A549 (cell line): Measurements from ENCODE around the gene NELFE. TPM values are rescaled to one million over a fixed set of nuclear protein-coding genes. Genes with fewer than 3 reads are reported as not detected.

Experiments
- ATAC-seq, 2 experiments: fragments of 200-7000 bp in 1 of 2; fragments of >200 bp in 1 of 2; cut with Nextera tagmentation in 1 of 2; cut with Tn5 transposase in 1 of 2; 3 replicates each; pipeline versions ENCODE4 v1.8.0 to v1.9.1; 2018 to 2020; ENCODE audit warnings: mild to moderate bottlenecking in 1 of 2, moderate library complexity in 1 of 2
- CTCF ChIA-PET: fragments of 300-600 bp; sonication (Branson Sonifier 250); formaldehyde crosslinking; extraction: SDS; loops from one replicate; lab custom pipeline; 2021; ENCODE audit warnings: antibody characterized with exemption, inconsistent platforms; lab: Yijun Ruan, JAX
- POLR2A ChIA-PET: fragments of 350-600 bp; formaldehyde crosslinking; extraction: SDS; loops from one replicate; lab custom pipeline; 2021; ENCODE audit warnings: antibody characterized with exemption, inconsistent platforms; lab: Yijun Ruan, JAX
- DNase-seq, 2 experiments: peaks; one replicate each; pipeline versions ENCODE4 v3.0.0 to v3.0.0-alpha.2; 2011 to 2016; ENCODE audit warnings: low read depth in 1 of 2, low spot score in 1 of 2
- FAIRE-seq: peaks from 2 replicates; lab custom pipeline; 2011; peaks lifted over from hg19 to GRCh38; lab: Jason Lieb, UNC
- H3K27ac ChIP-seq, 2 experiments: fragments of >200 bp; sonication (Bioruptor Twin); formaldehyde crosslinking; 3 replicates each; pipeline ENCODE4 v1.5.1; 2016 to 2017
- H3K4me1 ChIP-seq: fragments of >200 bp; sonication (Bioruptor Twin); formaldehyde crosslinking; 3 replicates; pipeline ENCODE4 v1.6.1; 2016
- H3K4me2 ChIP-seq: fragments of >200 bp; sonication (Bioruptor Twin); formaldehyde crosslinking; 3 replicates; pipeline ENCODE4 v1.6.1; 2016
- H3K4me3 ChIP-seq: fragments of >200 bp; sonication (Bioruptor Twin); formaldehyde crosslinking; 3 replicates; pipeline ENCODE4 v1.5.1; 2016
- H3K9me3 ChIP-seq: fragments of >200 bp; sonication (Bioruptor Twin); formaldehyde crosslinking; 3 replicates; pipeline ENCODE4 v1.6.1; 2016
- HOXA7 ChIP-seq: fragments of 250-450 bp; sonication (Bioruptor Pico); IDR thresholded peaks from 2 replicates; pipeline ENCODE4 v1.5.0; 2020; ENCODE audit warnings: mild to moderate bottlenecking, moderate library complexity
- HOXB13 ChIP-seq: fragments of 250-450 bp; sonication (Bioruptor Pico); IDR thresholded peaks from 2 replicates; pipeline ENCODE4 v1.5.0; 2020; ENCODE audit warnings: low read depth, mild to moderate bottlenecking, moderate library complexity
- SREBF2 ChIP-seq: fragments of 450-650 bp; IDR thresholded peaks from 2 replicates; pipeline ENCODE4 v1.6.1; 2014; ENCODE audit warnings: mild to moderate bottlenecking, moderate library complexity
- WGBS: methylation state at CpG from one replicate; pipeline ENCODE4 v1.1.6; 2017; ENCODE audit errors: missing lambda C conversion rate; 5-methylcytosine and 5-hydroxymethylcytosine counted together
- polyA plus RNA-seq, 4 experiments: library from polyadenylated mRNA; depleted of rRNA in 3 of 4; stranded (reverse); fragments of >200 nt; fragmentation: RNase III in 1 of 4; extraction: RNeasy Plus Mini Kit Qiagen cat#74134 plus additional on column Dnase treatment in 1 of 4; gene quantifications; 2 replicates in 3 of 4; 3 replicates in 1 of 4; pipeline ENCODE4 v1.2.3, GENCODE V29; 2011 to 2017
- small RNA-seq, 6 experiments: library from RNA; depleted of rRNA; stranded (forward); fragments of <200 nt; gene quantifications; one replicate each; pipeline ENCODE3, GENCODE V24; 2012
- TF ChIP-seq, protein P1 (sequence below): IDR thresholded peaks from 2 replicates; pipeline ENCODE4 v1.6.1; 2012; ENCODE audit warnings: low read depth, borderline replicate concordance
- TF ChIP-seq, protein P2 (sequence below): fragments of >200 bp; sonication (Bioruptor Twin); formaldehyde crosslinking; IDR thresholded peaks from 2 replicates; pipeline ENCODE4 v1.6.1; 2016
- TF ChIP-seq, protein P3 (sequence below): fragments of >200 bp; sonication (Bioruptor Twin); formaldehyde crosslinking; IDR thresholded peaks from 3 replicates; pipeline ENCODE4 v1.5.1; 2016

The NELFE gene
- polyA plus RNA-seq, 2 of the 4 experiments (the other 2 are of a cell fraction): 64.2 to 72.4 TPM

GRCh38 chr6:31905041-31905440 lies 53.7 kb downstream of the NELFE start:
- H3K4me3 ChIP-seq: no peak overlapping the region
- TF ChIP-seq SREBF2: no peak
- TF ChIP-seq, protein P1, sequence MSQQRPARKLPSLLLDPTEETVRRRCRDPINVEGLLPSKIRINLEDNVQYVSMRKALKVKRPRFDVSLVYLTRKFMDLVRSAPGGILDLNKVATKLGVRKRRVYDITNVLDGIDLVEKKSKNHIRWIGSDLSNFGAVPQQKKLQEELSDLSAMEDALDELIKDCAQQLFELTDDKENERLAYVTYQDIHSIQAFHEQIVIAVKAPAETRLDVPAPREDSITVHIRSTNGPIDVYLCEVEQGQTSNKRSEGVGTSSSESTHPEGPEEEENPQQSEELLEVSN: no peak
- no peak for FAIRE-seq
- H3K4me1 ChIP-seq: peaks cover 22% of the 10 kb centered on the region
- ATAC-seq: no peak
- ChIA-PET CTCF (interaction anchor here (0.9 to 3.5 kb wide), 2 partner anchors 16 to 47 kb away, joined by 4 to 26 read pairs; no protein-coding TSS in a partner anchor), POLR2A (no interaction called here)
- no peaks in the 10 kb centered on the region for H3K9me3 ChIP-seq
- 80% methylated on average over 1 of the region's 1 CpG for WGBS
- DNase-seq: no peak
- no peak overlapping the region for H3K4me2 ChIP-seq
- H3K27ac ChIP-seq: no peak overlapping the region

- POLR2A ChIA-PET: no interaction called here
- FAIRE-seq (no peak), ATAC-seq (no peak)
These were observed 54.8 kb downstream of the NELFE start for GRCh38 chr6:31903957-31904356.

More at GRCh38 chr6:31903957-31904356, 54.8 kb downstream of the NELFE start:
- Histone ChIP-seq H3K9me3 (no peaks in the 10 kb centered on the region), H3K4me2 (no peak overlapping the region), H3K4me1 (peaks cover 21% of the 10 kb centered on the region), H3K4me3 (no peak overlapping the region), H3K27ac (no peak overlapping the region)
- 79% methylated on average over 3 of the region's 3 CpGs for WGBS
- TF ChIP-seq, protein P2, sequence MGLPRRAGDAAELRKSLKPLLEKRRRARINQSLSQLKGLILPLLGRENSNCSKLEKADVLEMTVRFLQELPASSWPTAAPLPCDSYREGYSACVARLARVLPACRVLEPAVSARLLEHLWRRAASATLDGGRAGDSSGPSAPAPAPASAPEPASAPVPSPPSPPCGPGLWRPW: no peak
- TF ChIP-seq HOXB13 (no peak), HOXA7 (CRISPR knock-in tag) (no peak)
- TF ChIP-seq, protein P3, sequence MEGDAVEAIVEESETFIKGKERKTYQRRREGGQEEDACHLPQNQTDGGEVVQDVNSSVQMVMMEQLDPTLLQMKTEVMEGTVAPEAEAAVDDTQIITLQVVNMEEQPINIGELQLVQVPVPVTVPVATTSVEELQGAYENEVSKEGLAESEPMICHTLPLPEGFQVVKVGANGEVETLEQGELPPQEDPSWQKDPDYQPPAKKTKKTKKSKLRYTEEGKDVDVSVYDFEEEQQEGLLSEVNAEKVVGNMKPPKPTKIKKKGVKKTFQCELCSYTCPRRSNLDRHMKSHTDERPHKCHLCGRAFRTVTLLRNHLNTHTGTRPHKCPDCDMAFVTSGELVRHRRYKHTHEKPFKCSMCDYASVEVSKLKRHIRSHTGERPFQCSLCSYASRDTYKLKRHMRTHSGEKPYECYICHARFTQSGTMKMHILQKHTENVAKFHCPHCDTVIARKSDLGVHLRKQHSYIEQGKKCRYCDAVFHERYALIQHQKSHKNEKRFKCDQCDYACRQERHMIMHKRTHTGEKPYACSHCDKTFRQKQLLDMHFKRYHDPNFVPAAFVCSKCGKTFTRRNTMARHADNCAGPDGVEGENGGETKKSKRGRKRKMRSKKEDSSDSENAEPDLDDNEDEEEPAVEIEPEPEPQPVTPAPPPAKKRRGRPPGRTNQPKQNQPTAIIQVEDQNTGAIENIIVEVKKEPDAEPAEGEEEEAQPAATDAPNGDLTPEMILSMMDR: no peak
- DNase-seq: no peak
- CTCF ChIA-PET: interaction anchor here (0.5 to 3.5 kb wide), 3 partner anchors 19 to 414 kb away, joined by 3 to 26 read pairs (median 4); no protein-coding TSS in a partner anchor

Small RNA genes within 50 kb of the gene (small RNA-seq; reads per million reads assigned to genes)
- 0 reads per million in 6 experiments for gene AL645922.1

Other genes starting within 250 kb of the NELFE start
Only the 30 nearest of the 35 such genes appear.
- 19.3 and 20.6 TPM in 2 replicates for gene DDAH2, start 229.7 kb downstream of the NELFE start, polyA plus RNA-seq (2011; rRNA removed)
- gene DDAH2, start 229.7 kb downstream of the NELFE start, polyA plus RNA-seq (2017; fragmentation: RNase III; extraction: RNeasy Plus Mini Kit Qiagen cat#74134 plus additional on column Dnase treatment): 44.8 to 57.3 TPM (median 54.5 TPM) in 3 replicates
- 346 and 397 TPM in 2 replicates for gene CLIC1, start 222.4 kb downstream of the NELFE start, polyA plus RNA-seq (2011; rRNA removed)
- 249 to 283 TPM (median 251 TPM) in 3 replicates for gene CLIC1, start 222.4 kb downstream of the NELFE start, polyA plus RNA-seq (2017; fragmentation: RNase III; extraction: RNeasy Plus Mini Kit Qiagen cat#74134 plus additional on column Dnase treatment)
- gene MSH5, start 219.0 kb downstream of the NELFE start, polyA plus RNA-seq (2011; rRNA removed): 36.5 and 42.6 TPM in 2 replicates
- gene MSH5, start 219.0 kb downstream of the NELFE start, polyA plus RNA-seq (2017; fragmentation: RNase III; extraction: RNeasy Plus Mini Kit Qiagen cat#74134 plus additional on column Dnase treatment): 17.1 to 18.8 TPM (median 17.4 TPM) in 3 replicates
- gene SAPCD1, start 196.3 kb downstream of the NELFE start, polyA plus RNA-seq (2011; rRNA removed): 3.3 and 6.9 TPM in 2 replicates
- 5.8 to 7.5 TPM (median 7.1 TPM) in 3 replicates for gene SAPCD1, start 196.3 kb downstream of the NELFE start, polyA plus RNA-seq (2017; fragmentation: RNase III; extraction: RNeasy Plus Mini Kit Qiagen cat#74134 plus additional on column Dnase treatment)
- gene VWA7, start 181.6 kb downstream of the NELFE start, polyA plus RNA-seq (2011; rRNA removed): 1.1 TPM in 2 replicates
- 0.95 to 1.1 TPM (median 0.98 TPM) in 3 replicates for gene VWA7, start 181.6 kb downstream of the NELFE start, polyA plus RNA-seq (2017; fragmentation: RNase III; extraction: RNeasy Plus Mini Kit Qiagen cat#74134 plus additional on column Dnase treatment)
- gene VARS1, start 163.2 kb downstream of the NELFE start, polyA plus RNA-seq (2011; rRNA removed): 17.7 and 24.7 TPM in 2 replicates
- 57.2 to 58.4 TPM (median 58.3 TPM) in 3 replicates for gene VARS1, start 163.2 kb downstream of the NELFE start, polyA plus RNA-seq (2017; fragmentation: RNase III; extraction: RNeasy Plus Mini Kit Qiagen cat#74134 plus additional on column Dnase treatment)
- 54.7 and 73.8 TPM in 2 replicates for gene LSM2, start 152.0 kb downstream of the NELFE start, polyA plus RNA-seq (2011; rRNA removed)
- 58.9 to 65.3 TPM (median 59.6 TPM) in 3 replicates for gene LSM2, start 152.0 kb downstream of the NELFE start, polyA plus RNA-seq (2017; fragmentation: RNase III; extraction: RNeasy Plus Mini Kit Qiagen cat#74134 plus additional on column Dnase treatment)
- gene HSPA1L, start 143.7 kb downstream of the NELFE start, polyA plus RNA-seq (2011; rRNA removed): 1.2 and 1.6 TPM in 2 replicates
- gene HSPA1L, start 143.7 kb downstream of the NELFE start, polyA plus RNA-seq (2017; fragmentation: RNase III; extraction: RNeasy Plus Mini Kit Qiagen cat#74134 plus additional on column Dnase treatment): 1.2 to 1.7 TPM (median 1.4 TPM) in 3 replicates
- gene HSPA1A, start 143.4 kb downstream of the NELFE start, polyA plus RNA-seq (2011; rRNA removed): 88.2 and 122 TPM in 2 replicates
- gene HSPA1A, start 143.4 kb downstream of the NELFE start, polyA plus RNA-seq (2017; fragmentation: RNase III; extraction: RNeasy Plus Mini Kit Qiagen cat#74134 plus additional on column Dnase treatment): 129 to 204 TPM (median 194 TPM) in 3 replicates
- gene HSPA1B, start 131.2 kb downstream of the NELFE start, polyA plus RNA-seq (2011; rRNA removed): 52.7 and 70.6 TPM in 2 replicates
- gene HSPA1B, start 131.2 kb downstream of the NELFE start, polyA plus RNA-seq (2017; fragmentation: RNase III; extraction: RNeasy Plus Mini Kit Qiagen cat#74134 plus additional on column Dnase treatment): 56.7 to 125 TPM (median 98.6 TPM) in 3 replicates
- gene NEU1, start 96.2 kb downstream of the NELFE start, polyA plus RNA-seq (2011; rRNA removed): 15.8 and 20.6 TPM in 2 replicates
- gene NEU1, start 96.2 kb downstream of the NELFE start, polyA plus RNA-seq (2017; fragmentation: RNase III; extraction: RNeasy Plus Mini Kit Qiagen cat#74134 plus additional on column Dnase treatment): 12.8 to 19.2 TPM (median 16.0 TPM) in 3 replicates
- gene SLC44A4, start 80.0 kb downstream of the NELFE start, polyA plus RNA-seq (2011; rRNA removed): 0.24 and 0.27 TPM in 2 replicates
- gene SLC44A4, start 80.0 kb downstream of the NELFE start, polyA plus RNA-seq (2017; fragmentation: RNase III; extraction: RNeasy Plus Mini Kit Qiagen cat#74134 plus additional on column Dnase treatment): not detected in 3 replicates
- 15.4 and 16.4 TPM in 2 replicates for gene EHMT2, start 61.3 kb downstream of the NELFE start, polyA plus RNA-seq (2011; rRNA removed)
- 27.0 to 32.3 TPM (median 30.9 TPM) in 3 replicates for gene EHMT2, start 61.3 kb downstream of the NELFE start, polyA plus RNA-seq (2017; fragmentation: RNase III; extraction: RNeasy Plus Mini Kit Qiagen cat#74134 plus additional on column Dnase treatment)
- gene ZBTB12, start 56.9 kb downstream of the NELFE start, polyA plus RNA-seq (2011; rRNA removed): 2.2 and 2.9 TPM in 2 replicates
- 8.4 to 10.1 TPM (median 10.0 TPM) in 3 replicates for gene ZBTB12, start 56.9 kb downstream of the NELFE start, polyA plus RNA-seq (2017; fragmentation: RNase III; extraction: RNeasy Plus Mini Kit Qiagen cat#74134 plus additional on column Dnase treatment)
- 0.83 and 0.87 TPM in 2 replicates for gene C2, start 31.3 kb downstream of the NELFE start, polyA plus RNA-seq (2011; rRNA removed)
- gene C2, start 31.3 kb downstream of the NELFE start, polyA plus RNA-seq (2017; fragmentation: RNase III; extraction: RNeasy Plus Mini Kit Qiagen cat#74134 plus additional on column Dnase treatment): 0.22 to 0.41 TPM (median 0.36 TPM) in 3 replicates
- 5.6 and 8.6 TPM in 2 replicates for gene CFB, start 12.9 kb downstream of the NELFE start, polyA plus RNA-seq (2011; rRNA removed)
- 2.7 to 4.9 TPM (median 4.4 TPM) in 3 replicates for gene CFB, start 12.9 kb downstream of the NELFE start, polyA plus RNA-seq (2017; fragmentation: RNase III; extraction: RNeasy Plus Mini Kit Qiagen cat#74134 plus additional on column Dnase treatment)
- gene SKIC2, start 204 bp upstream of the NELFE start, polyA plus RNA-seq (2011; rRNA removed): 20.8 and 23.4 TPM in 2 replicates
- gene SKIC2, start 204 bp upstream of the NELFE start, polyA plus RNA-seq (2017; fragmentation: RNase III; extraction: RNeasy Plus Mini Kit Qiagen cat#74134 plus additional on column Dnase treatment): 33.2 to 40.5 TPM (median 37.5 TPM) in 3 replicates
- gene DXO, start 13.2 kb upstream of the NELFE start, polyA plus RNA-seq (2011; rRNA removed): 12.7 and 16.0 TPM in 2 replicates
- gene DXO, start 13.2 kb upstream of the NELFE start, polyA plus RNA-seq (2017; fragmentation: RNase III; extraction: RNeasy Plus Mini Kit Qiagen cat#74134 plus additional on column Dnase treatment): 11.6 to 15.6 TPM (median 14.6 TPM) in 3 replicates
- gene C4A, start 23.1 kb upstream of the NELFE start, polyA plus RNA-seq (2011; rRNA removed): 1.6 and 1.8 TPM in 2 replicates
- gene C4A, start 23.1 kb upstream of the NELFE start, polyA plus RNA-seq (2017; fragmentation: RNase III; extraction: RNeasy Plus Mini Kit Qiagen cat#74134 plus additional on column Dnase treatment): 1.3 to 1.4 TPM (median 1.4 TPM) in 3 replicates
- 1.2 and 1.3 TPM in 2 replicates for gene C4B, start 55.8 kb upstream of the NELFE start, polyA plus RNA-seq (2011; rRNA removed)
- 1.0 to 1.3 TPM (median 1.3 TPM) in 3 replicates for gene C4B, start 55.8 kb upstream of the NELFE start, polyA plus RNA-seq (2017; fragmentation: RNase III; extraction: RNeasy Plus Mini Kit Qiagen cat#74134 plus additional on column Dnase treatment)
- not detected in 2 replicates for gene CYP21A2, start 79.4 kb upstream of the NELFE start, polyA plus RNA-seq (2011; rRNA removed)
- not detected in 3 replicates for gene CYP21A2, start 79.4 kb upstream of the NELFE start, polyA plus RNA-seq (2017; fragmentation: RNase III; extraction: RNeasy Plus Mini Kit Qiagen cat#74134 plus additional on column Dnase treatment)
- 0.80 and 1.3 TPM in 2 replicates for gene TNXB, start 150.4 kb upstream of the NELFE start, polyA plus RNA-seq (2011; rRNA removed)
- gene TNXB, start 150.4 kb upstream of the NELFE start, polyA plus RNA-seq (2017; fragmentation: RNase III; extraction: RNeasy Plus Mini Kit Qiagen cat#74134 plus additional on column Dnase treatment): 0.51 to 1.7 TPM (median 0.64 TPM) in 3 replicates
- 19.3 and 41.2 TPM in 2 replicates for gene ATF6B, start 169.3 kb upstream of the NELFE start, polyA plus RNA-seq (2011; rRNA removed)
- 23.1 to 33.8 TPM (median 29.0 TPM) in 3 replicates for gene ATF6B, start 169.3 kb upstream of the NELFE start, polyA plus RNA-seq (2017; fragmentation: RNase III; extraction: RNeasy Plus Mini Kit Qiagen cat#74134 plus additional on column Dnase treatment)
- gene FKBPL, start 171.3 kb upstream of the NELFE start, polyA plus RNA-seq (2011; rRNA removed): 3.5 and 3.8 TPM in 2 replicates
- gene FKBPL, start 171.3 kb upstream of the NELFE start, polyA plus RNA-seq (2017; fragmentation: RNase III; extraction: RNeasy Plus Mini Kit Qiagen cat#74134 plus additional on column Dnase treatment): 7.0 to 7.5 TPM (median 7.2 TPM) in 3 replicates
- 0.19 and 0.40 TPM in 2 replicates for gene PRRT1, start 193.0 kb upstream of the NELFE start, polyA plus RNA-seq (2011; rRNA removed)
- 0.52 to 1.0 TPM (median 0.63 TPM) in 3 replicates for gene PRRT1, start 193.0 kb upstream of the NELFE start, polyA plus RNA-seq (2017; fragmentation: RNase III; extraction: RNeasy Plus Mini Kit Qiagen cat#74134 plus additional on column Dnase treatment)
- 11.7 and 18.2 TPM in 2 replicates for gene PPT2, start 195.2 kb upstream of the NELFE start, polyA plus RNA-seq (2011; rRNA removed)
- gene PPT2, start 195.2 kb upstream of the NELFE start, polyA plus RNA-seq (2017; fragmentation: RNase III; extraction: RNeasy Plus Mini Kit Qiagen cat#74134 plus additional on column Dnase treatment): 7.7 to 9.3 TPM (median 9.2 TPM) in 3 replicates
- 1.6 and 2.0 TPM in 2 replicates for gene EGFL8, start 205.6 kb upstream of the NELFE start, polyA plus RNA-seq (2011; rRNA removed)
- 2.8 to 3.1 TPM (median 2.9 TPM) in 3 replicates for gene EGFL8, start 205.6 kb upstream of the NELFE start, polyA plus RNA-seq (2017; fragmentation: RNase III; extraction: RNeasy Plus Mini Kit Qiagen cat#74134 plus additional on column Dnase treatment)
- 40.6 and 50.0 TPM in 2 replicates for gene AGPAT1, start 217.1 kb upstream of the NELFE start, polyA plus RNA-seq (2011; rRNA removed)
- 28.7 to 30.0 TPM (median 29.4 TPM) in 3 replicates for gene AGPAT1, start 217.1 kb upstream of the NELFE start, polyA plus RNA-seq (2017; fragmentation: RNase III; extraction: RNeasy Plus Mini Kit Qiagen cat#74134 plus additional on column Dnase treatment)
- 49.1 and 54.1 TPM in 2 replicates for gene RNF5, start 219.4 kb upstream of the NELFE start, polyA plus RNA-seq (2011; rRNA removed)
- 46.2 to 64.1 TPM (median 62.7 TPM) in 3 replicates for gene RNF5, start 219.4 kb upstream of the NELFE start, polyA plus RNA-seq (2017; fragmentation: RNase III; extraction: RNeasy Plus Mini Kit Qiagen cat#74134 plus additional on column Dnase treatment)
- 1.4 and 1.6 TPM in 2 replicates for gene AGER, start 225.3 kb upstream of the NELFE start, polyA plus RNA-seq (2011; rRNA removed)
- 1.4 to 2.4 TPM (median 2.1 TPM) in 3 replicates for gene AGER, start 225.3 kb upstream of the NELFE start, polyA plus RNA-seq (2017; fragmentation: RNase III; extraction: RNeasy Plus Mini Kit Qiagen cat#74134 plus additional on column Dnase treatment)